GM12801 (cell line): ENCODE measurements around the gene TYRO3.

Source experiments
- TF ChIP-seq, protein P1 (sequence below): IDR thresholded peaks from one replicate; pipeline ENCODE4 v1.5.1; 2011; ENCODE audit warnings: control low read depth; ENCODE audit not compliant: insufficient read length; ENCODE audit errors: extremely low read depth

The TYRO3 gene

DNA sequence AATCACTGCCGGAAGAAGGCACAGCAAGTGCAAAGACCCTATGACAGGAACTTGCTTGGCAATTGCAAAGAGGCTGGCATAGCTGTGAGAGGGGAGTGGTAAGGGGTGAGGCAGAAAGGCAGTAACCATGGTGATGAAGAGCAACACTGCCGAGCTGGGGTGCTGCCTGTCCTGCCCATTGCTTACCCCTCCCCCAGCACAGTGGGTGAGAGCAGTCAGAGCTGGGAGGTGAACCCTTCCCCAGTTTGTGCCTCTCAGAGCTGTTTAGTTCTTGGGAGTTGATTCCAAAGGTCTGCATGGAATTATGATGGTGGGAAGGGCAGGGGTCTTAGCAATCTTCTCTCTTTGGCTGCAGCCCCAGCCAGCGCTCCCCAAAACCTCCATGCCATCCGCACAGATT is 8.8 kb downstream of the TYRO3 start:
- TF ChIP-seq, protein P1, sequence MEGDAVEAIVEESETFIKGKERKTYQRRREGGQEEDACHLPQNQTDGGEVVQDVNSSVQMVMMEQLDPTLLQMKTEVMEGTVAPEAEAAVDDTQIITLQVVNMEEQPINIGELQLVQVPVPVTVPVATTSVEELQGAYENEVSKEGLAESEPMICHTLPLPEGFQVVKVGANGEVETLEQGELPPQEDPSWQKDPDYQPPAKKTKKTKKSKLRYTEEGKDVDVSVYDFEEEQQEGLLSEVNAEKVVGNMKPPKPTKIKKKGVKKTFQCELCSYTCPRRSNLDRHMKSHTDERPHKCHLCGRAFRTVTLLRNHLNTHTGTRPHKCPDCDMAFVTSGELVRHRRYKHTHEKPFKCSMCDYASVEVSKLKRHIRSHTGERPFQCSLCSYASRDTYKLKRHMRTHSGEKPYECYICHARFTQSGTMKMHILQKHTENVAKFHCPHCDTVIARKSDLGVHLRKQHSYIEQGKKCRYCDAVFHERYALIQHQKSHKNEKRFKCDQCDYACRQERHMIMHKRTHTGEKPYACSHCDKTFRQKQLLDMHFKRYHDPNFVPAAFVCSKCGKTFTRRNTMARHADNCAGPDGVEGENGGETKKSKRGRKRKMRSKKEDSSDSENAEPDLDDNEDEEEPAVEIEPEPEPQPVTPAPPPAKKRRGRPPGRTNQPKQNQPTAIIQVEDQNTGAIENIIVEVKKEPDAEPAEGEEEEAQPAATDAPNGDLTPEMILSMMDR, result no peak

DNA sequence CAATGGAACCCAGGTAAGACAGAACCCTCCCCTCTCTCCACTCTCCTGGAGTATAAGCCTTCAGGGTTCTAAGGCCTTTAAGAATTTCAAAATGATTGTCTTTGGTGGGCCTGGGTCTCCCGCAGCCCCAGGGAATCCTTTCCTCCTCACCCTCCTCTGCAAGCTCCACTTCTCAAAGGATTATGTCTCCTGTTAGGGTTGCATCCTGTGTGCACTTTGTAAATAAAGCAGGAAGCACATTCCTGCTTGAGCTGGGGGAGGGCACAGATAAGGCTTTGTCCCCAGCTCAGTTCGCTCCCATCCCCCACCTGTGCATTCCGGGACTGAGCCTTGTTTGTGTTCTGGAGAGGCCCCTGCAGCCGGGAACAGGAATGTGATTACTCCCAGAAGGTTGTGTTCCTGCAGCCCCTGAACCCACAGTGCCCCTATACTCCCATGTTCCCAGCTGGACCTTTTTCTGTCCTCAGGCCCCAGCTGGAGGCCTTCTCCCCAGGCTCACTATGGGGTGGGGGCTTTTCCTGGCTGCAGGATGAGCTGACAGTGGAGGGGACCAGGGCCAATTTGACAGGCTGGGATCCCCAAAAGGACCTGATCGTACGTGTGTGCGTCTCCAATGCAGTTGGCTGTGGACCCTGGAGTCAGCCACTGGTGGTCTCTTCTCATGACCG is 9.5 kb downstream of the TYRO3 start:
- TF ChIP-seq, protein P1, result no peak

DNA sequence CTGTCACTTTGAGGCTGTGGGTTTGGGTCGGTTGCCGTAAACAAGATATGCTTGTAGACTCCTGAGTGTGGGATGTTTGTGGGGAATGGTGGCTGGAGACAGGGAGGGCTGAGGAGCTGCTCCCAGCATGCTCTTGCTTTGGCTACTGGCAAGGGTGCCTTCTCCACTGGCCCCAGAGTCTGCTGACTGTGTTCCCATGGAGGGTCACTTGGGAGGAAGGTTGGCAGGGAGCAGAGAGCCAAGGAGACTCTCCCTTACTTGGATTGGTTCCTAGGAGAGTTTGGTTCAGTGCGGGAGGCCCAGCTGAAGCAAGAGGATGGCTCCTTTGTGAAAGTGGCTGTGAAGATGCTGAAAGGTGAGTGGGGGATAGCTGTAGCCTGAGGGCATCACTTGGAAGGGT is 11.8 kb downstream of the TYRO3 start:
- TF ChIP-seq, protein P1, result no peak

DNA sequence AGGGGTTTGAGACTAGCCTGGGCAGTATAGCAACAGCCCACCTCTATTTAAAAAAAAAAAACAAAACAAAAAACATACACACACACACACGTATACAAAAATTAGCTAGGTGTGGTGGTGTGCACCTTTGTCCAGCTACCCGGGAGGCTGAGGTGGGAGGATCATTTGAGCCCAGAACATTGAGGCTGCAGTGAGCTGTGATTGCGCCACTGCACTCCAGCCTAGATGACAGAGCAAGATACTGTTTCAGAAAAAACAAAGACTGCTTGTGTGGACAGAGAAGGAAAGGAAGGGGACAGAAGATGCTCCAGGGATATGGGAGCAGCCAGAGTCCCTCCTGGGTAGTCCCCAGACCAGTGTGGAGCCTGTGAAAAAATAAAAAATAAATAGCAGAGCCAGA is 12.9 kb downstream of the TYRO3 start:
- TF ChIP-seq, protein P1, result no peak

DNA sequence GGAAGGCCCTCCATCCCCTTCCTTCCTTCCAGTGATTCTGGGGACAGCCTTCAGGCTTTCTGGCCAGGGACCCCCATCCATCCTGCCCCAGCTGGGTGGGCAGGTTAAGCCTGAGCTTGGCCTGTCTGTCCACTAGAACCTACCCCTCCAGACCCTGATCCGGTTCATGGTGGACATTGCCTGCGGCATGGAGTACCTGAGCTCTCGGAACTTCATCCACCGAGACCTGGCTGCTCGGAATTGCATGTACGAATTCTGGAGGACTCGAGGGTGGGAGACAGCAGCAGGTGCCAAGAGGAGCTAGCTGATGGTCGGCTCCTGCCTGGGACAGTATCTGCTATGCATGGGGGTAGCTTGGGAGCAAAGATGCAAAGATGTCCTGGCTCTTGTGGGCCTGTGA is 13.9 kb downstream of the TYRO3 start:
- TF ChIP-seq, protein P1, result no peak

DNA sequence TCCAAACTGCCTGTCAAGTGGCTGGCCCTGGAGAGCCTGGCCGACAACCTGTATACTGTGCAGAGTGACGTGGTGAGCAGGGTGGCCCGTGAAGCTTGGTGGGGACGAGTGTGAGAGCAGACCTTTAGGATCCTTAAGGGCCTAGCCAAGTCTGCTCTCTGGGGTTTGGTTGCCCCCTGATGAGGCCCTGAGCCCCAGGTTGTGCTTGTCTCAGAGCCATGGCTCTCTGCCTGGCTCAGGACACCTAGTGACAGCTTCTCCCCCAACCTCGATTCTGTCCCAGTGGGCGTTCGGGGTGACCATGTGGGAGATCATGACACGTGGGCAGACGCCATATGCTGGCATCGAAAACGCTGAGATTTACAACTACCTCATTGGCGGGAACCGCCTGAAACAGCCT is 14.4 kb downstream of the TYRO3 start:
- TF ChIP-seq, protein P1, result no peak

DNA sequence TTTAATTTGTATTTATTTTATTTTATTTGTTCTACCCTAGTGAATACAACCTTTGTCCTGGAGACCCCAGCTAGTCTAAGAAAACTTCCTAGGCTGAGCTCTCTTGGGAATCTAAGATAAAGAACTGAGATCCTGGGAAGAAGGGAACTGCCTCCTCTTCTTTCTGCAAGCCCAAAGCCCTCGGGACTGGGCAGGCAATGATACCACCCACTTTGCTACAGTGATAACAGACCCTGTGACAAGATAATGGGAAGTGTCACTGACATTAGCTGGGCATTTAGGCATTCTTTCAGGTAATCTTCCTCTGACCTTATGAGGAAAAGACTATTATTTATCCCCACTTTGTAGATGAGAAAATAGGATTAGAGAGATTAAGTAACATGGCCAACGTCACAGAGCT is 15.1 kb downstream of the TYRO3 start:
- TF ChIP-seq, protein P1, result no peak
